HG03159 (cell line): ENCODE data around the gene PLEKHG4.

Experiments
- ATAC-seq: cut with Tn5 transposase; IDR thresholded peaks from one replicate; pipeline ENCODE4 v1.9.1; 2021; ENCODE audit warnings: mild to moderate bottlenecking, moderate library complexity; ENCODE audit not compliant: unreplicated experiment

PLEKHG4 gene

DNA sequence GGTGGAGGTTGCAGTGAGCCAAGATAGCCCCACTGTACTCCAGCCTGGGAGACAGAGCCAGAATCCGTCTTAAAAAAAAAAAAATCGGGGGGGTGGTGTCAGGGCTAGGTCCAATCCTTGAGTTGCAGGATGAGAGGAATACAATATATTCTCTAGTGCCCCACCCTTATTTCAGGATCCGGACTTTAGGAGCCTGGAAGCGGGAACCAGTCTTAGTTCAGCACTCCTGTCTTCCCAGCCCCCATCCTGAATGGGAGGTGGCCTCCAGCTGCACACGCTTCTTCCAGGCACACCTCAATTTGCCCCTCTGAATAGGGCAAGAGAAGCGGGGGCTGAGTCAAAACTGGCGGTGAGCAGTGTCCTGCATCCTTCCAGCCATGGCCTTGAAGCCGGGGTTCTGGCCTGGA is 33.7 kb upstream of the PLEKHG4 start:
- ATAC-seq, result no peak

- ATAC-seq, result no peak
Measured at GRCh38 chr16:67246081-67246755, 33.1 kb upstream of the PLEKHG4 start.

DNA sequence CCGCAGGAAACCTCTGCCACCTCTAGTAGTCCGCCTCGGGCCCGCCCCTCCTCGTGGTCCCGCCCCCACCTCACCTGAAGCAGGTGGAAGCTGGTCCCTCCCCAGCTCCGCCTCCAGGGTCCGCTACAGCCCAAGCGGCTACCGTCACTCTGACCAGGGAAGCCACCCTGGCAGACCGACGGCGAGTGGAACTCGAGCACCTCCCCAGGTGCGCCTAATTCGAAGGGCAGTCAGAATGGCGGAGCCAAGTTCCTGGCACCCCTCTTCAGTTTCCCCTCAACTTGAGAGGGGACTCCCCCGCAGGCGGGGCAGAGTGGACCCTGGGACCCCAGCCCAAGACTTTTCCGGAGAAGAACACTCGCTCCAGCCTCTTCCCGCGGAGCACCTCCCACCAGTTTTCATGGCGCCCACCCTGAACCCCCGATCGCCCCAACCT is 32.6 kb upstream of the PLEKHG4 start:
- no peak for ATAC-seq

DNA sequence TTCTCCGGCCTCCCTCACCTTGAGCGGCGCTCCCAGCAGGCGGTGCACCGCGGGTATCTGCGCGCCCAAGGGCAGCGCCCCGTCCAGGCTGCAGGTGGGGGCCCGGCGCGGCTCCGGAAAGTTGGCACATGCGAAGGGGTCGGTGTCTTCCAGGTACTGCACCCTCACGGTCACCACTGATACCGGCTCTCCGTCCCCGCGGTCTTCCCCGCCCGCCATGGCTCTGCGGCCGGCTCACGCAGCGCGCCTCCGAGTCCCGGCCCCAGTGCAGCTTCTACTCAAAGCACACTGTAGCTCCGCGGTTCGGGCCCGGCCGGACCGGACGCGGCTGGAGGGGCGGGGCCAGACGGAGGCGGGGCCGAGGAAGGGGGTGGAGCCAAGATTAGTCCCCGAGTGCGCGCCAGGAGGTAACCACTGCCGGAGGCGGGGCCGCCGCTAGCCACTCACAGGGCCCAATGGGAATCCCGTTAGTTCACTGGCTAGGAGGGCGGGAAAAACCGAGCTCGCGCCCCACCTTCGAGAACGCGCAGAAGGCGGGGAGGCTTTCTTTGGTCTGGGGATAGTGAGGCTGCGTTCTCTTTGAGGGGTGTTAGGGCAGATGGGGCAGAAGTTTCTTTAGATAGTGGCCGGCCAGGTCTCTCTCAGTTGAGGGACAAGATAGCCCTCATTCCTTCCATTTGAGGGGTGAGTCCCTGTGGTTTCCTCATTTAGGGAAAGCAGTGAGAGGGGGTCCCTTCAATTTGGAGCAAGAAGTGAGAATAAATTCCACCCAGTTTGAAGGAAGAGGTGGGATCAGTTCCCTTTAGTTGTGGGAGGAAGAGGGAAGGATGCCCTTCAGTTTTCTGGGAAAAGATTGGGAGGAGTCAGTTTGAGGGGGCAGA is 31.9 kb upstream of the PLEKHG4 start, which contains the start of gene FHOD1:
Gene FHOD1 (minus strand): TSS at position 290 of the 881 bp plus-strand sequence. CDS start 71 bp downstream, at position 219.
- ATAC-seq, result peak; percentile 55

DNA sequence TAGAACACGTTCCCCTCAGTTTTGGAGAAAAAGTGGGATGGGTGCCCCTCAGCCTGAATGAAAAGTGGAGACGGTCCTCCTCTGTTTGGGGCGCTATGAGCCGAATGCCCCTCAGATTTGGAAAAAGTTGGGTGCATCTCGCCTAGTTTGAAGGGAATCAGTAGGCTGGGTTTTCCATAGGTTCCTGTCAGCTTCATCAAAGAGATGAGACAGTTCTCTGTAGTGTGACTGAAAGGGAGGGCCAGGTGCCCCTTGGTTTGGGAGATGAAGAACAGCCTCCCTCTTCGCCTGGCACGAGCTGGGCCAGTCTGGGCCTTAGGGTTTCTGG is 31.3 kb upstream of the PLEKHG4 start:
- no peak for ATAC-seq

DNA sequence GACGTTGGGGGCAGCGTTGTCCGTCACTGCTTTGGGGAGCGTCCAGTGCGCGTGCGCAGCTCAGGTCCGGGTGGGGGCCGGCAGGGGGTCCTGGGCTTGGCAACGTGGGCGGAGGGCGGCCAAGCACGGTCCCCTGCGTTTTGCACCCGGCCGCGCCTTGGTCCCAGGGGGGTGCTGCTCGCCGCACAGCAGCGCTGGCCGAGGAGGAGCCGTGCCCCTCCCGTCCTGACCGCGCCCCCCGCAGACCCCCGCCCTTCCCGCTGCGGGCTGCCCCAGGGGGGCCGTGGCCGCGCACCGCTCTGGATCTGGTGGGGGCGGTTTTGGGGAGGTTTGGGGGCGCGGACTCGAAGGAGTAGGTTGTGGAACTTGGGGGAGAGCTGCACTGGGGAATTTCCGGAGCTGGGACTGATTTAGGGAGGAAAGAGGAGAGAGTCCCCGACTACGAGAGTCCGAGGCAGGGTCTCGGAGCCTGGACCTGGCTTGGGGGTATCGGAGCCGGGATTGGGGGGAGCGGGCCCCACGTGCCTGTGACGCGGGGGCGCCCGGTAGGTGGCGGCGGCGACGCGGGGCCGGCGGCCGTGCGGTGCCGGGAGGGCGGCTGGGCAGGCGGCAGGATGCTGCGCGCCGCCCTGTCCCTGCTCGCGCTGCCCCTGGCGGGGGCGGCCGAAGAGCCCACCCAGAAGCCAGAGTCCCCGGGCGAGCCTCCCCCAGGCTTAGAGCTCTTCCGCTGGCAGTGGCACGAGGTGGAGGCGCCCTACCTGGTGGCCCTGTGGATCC is 30.7 kb upstream of the PLEKHG4 start, which contains the start of gene SLC9A5:
Gene SLC9A5 (plus strand): TSS at position 579 of the 777 bp plus-strand sequence. CDS start 36 bp downstream, at position 615.
- no peak for ATAC-seq

GRCh38 chr16:67249178-67250044 is 29.9 kb upstream of the PLEKHG4 start:
- no peak for ATAC-seq

- ATAC-seq, result no peak
Measured at GRCh38 chr16:67250045-67250327, 29.3 kb upstream of the PLEKHG4 start.

- no peak for ATAC-seq
Measured at GRCh38 chr16:67252609-67253497, 26.5 kb upstream of the PLEKHG4 start.

- ATAC-seq, result no peak
Measured at GRCh38 chr16:67254801-67255552, 24.4 kb upstream of the PLEKHG4 start.

- ATAC-seq, result no peak
Measured at GRCh38 chr16:67255553-67256221, 23.6 kb upstream of the PLEKHG4 start.

GRCh38 chr16:67256701-67257230 is 22.6 kb upstream of the PLEKHG4 start:
- ATAC-seq, result no peak

GRCh38 chr16:67257486-67258160 is 21.7 kb upstream of the PLEKHG4 start:
- ATAC-seq, result no peak

GRCh38 chr16:67258161-67258835 is 21.0 kb upstream of the PLEKHG4 start:
- no peak for ATAC-seq

- no peak for ATAC-seq
Measured at GRCh38 chr16:67259705-67260104, 19.6 kb upstream of the PLEKHG4 start.

DNA sequence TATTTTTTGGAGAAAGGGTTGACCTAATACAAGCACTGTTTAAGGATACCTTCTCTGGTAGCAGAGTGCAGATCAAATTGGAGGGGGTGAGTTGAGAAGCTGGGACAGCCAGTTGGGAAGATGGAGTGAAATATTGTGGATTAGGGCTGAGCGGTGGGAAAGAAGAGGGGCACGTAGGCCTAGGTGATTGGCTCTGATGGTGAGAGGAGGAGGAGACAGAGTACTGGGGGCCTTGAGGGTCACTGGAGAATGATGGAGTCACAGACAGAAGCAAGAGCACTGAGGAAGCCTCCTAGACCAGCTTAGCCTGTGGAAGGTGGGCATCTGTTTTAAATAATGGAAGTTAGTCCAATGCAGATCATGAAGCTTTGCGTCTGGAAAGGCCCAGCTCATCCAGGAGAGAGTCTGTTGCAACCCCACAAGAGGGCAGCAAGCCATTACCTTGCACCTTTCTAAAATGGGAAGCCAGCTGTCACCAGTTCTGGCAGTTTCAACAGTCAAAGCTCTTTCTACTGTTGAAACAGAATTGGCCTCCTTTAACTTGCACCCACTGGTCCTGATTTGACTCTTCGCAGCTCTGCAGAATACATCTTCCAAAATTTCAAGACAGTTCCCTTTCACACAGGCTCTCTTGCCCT is 18.8 kb upstream of the PLEKHG4 start:
- no peak for ATAC-seq
